CD1c-positive myeloid dendritic cell (primary cell): ENCODE measurements around the gene SUGP2.
"Not testable (repeated sequence)": the region's sequence is repeated elsewhere in the genome, so short reads cannot be mapped to it uniquely, and the experiment has no call there.

Source experiments
- DNase-seq: peaks from one replicate; pipeline ENCODE4 v3.0.0-alpha.2; 2016; ENCODE audit errors: extremely low spot score

SUGP2 gene

DNA sequence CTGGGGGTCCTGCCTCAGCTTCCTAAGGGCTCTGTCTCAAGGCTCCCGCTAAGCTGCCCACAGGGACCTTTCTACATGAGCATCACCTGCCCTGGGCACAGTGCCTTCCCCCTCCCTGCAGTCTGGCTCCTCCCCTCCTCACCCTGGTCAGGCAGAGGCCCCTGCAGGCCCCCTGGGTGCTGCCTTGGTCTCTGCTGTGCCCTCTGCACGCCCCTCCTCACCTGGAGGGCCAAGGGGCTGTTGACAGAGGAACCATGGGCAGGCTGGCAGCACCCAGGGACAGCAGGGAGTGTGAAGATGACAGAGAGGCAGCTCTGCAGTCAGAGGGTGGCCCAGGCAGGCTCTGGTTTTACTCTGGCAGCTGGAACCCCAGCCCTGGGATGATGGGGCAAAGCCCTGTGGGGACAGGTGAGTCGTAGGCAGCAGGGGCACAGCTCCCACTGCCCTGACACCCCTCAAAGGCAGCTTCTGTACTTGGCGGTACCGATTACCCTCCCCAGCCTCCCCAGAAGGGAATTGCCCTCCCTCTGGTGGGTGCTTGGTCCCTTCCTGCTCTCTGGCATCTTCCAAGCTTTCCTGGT is 43.1 kb downstream of the SUGP2 start:
- no peak for DNase-seq

DNA sequence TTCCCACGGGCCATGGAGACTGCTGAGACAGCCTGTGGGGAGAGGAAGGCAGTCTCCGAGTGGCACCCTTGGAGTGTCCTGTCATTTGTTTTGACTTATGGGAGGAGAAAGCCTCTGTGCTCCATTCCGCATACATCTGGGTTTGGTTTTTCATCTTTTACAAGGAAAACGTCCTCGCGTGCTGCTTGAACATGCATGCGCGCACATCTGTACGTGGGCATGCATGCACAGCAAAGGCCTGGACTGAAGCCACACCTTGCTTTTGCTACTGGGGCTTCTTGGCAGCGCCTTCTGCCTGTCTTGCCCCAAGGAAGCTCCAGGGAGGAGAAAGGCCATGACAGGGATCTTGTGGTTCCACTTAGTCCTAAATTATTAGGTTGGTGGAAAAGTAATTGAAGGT is 44.0 kb downstream of the SUGP2 start:
- no peak for DNase-seq

DNA sequence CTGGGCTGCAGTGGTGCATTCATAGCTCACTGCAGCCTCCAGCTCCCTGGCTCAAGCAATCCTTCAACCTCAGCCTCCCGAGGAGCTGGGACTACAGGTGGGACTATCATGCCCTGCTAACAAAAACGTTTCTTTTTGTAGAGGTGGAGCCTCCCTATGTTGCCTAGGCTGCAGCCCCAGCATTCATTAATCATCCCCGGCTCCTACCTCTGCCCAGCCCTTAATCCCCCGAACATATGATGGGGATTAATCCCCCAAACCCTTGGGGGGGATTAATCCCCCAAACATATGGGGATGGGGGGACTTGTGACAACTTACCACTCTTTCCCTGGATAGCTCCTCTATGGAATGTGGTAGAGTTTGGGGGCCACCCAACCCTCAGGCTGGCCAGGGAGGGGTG is 45.9 kb downstream of the SUGP2 start:
- DNase-seq = no peak

DNA sequence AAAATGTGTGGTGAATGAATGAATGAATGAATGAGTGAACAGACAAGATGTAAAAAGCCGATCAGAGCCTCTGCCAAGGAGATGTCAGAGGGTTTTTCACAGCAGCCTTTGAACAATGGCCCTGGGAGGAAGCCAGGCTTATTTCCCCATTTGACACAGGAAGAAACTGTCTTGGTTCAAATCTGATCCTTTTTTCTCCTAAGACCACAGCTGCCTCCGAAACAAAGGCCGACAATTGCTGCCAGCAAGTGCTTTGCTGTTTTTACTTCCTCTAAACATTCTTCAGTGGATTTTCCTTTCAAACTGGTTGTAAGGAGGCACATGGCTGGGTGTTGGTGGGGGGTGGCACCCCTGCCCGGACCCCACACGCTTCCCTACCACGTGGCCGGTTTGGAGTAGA is 48.1 kb downstream of the SUGP2 start:
- peak; percentile 75 for DNase-seq

DNA sequence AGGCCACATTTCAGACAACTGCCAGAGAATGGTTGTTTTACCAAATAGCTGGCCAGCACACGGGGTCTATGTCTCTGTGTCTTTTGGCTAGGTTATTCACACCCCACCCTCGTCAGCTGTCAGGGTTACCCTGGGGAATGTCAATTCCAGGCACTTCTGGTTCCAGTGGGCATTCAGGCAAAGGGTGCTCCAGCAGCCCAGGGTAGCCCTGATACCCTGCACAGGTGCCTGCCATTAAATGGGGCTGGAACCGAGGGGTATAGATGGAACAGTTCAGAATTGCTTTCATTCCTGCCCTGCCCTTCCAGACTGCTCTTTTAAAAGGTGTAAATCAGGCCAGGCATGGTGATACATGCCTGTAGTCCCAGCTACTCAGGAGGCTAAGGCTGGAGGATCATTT is 49.1 kb downstream of the SUGP2 start:
- DNase-seq = no peak

DNA sequence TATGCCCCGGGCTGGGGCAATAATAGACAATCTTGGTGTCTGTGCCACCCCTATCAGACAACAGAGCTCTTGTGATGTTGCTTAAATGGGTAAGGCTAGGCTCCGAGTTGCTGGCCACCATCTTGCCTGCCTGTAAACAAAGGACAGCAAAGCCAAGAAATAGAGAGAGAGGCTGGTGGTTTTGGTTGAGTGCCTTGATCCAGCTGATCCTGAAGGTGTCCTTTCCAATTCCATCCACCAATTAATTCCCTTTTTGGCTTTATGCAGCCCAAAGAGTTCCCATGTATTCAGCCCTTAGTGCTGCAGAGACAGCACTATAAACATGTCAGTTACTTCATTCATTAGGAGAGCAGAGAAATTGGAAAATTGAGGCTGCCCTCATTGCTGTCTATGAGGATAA is 50.6 kb downstream of the SUGP2 start:
- DNase-seq = no peak

DNA sequence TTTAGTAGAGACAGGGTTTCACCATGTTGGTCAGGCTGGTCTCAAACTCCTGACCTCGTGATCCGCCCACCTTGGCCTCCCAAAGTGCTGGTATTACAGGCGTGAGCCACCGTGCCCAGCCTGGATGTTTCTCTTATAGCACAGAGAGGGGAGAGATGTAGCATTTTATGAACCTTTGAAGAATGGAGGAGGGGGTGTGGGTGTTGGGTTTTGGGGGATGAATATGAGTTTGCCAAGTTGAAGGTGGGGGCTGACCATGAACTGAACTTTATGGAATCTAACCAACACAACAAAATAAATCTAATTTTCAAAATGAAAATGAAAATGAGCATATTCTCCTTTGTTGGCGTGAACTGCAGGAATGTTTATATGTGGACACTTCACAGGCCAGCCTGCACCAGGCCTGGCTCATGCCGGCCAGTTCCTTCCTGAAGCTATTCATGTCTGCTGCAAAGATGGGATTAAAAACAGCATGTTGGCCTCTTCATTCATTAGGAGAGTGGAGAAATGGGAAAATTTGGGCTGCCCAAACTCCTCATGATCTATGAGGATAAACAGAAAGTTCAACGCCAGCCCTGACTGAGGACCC is 52.8 kb downstream of the SUGP2 start:
- DNase-seq = no peak

DNA sequence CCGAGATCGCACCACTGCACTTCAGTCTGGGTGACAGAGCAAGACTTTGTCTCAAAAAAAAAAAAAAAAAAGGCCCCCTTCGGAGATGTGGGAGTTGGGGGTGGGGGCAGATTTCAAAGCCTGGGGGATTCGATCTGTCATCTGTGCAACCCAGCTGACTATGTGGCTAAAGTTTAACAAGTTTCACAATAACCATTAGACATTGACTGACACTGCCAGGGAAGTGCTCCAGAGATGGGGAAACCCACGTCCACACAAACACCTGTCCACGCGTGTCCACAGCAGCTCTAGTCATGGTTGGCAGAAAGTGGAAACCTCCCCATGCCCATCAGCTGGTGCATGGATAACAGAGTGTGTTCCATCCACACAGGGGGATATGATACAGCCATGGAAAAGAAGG is 54.7 kb downstream of the SUGP2 start:
- no peak for DNase-seq

DNA sequence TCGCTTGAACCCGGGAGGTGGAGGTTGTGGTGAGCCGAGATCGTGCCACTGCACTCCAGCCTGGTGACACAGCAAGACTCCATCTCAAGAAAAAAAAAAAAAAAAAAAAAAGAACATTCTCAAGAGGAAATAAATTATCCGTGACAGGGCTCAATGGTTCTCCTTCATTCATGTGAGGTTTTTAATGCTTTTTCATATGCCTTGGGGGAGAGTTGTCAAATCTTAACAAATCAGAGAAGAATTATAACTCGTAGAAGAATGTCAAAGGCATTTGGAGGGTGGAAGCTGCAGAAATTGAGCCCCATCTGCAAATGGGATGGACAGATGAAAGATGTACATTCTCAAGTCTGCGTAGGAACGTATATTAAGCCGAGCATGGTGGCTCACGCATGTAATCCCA is 57.4 kb downstream of the SUGP2 start:
- no peak for DNase-seq

DNA sequence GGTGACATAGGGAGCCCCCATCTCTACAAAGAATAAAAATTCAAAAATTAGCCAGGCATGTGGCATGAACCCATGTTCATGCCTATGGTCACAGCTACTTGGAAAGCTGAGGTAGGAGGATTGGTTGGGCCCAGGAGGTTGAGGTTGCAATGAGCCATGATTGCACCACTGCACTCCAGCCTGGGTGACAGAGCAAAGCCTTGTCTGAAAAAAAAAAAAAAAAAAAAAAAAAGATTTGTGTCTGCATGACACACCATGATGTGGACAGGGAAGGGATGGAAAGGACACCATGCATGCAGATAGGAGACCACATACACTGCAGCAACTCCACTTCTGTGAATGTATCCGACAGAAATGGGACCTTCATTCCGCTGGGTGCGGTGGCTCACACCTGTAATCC is 58.3 kb downstream of the SUGP2 start:
- no peak for DNase-seq

DNA sequence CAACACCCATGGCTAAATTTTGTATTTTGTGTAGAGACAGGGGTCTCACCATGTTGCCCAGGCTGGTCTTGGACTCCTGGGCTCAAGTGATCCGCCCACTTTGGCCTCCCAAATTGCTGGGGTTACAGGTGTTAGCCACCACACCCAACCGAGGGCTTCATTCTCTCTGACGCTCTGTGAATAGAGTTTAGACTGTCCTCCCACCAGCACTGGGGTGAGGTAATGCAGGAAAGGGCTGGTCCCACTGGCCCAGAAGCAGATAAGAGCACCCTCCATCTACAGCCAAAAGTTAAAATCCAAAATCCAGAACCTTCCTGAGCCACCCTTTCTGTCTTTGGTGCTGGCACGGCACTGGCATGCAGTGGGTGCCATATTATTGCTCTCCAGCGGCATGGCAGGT is 60.5 kb downstream of the SUGP2 start:
- DNase-seq = no peak

DNA sequence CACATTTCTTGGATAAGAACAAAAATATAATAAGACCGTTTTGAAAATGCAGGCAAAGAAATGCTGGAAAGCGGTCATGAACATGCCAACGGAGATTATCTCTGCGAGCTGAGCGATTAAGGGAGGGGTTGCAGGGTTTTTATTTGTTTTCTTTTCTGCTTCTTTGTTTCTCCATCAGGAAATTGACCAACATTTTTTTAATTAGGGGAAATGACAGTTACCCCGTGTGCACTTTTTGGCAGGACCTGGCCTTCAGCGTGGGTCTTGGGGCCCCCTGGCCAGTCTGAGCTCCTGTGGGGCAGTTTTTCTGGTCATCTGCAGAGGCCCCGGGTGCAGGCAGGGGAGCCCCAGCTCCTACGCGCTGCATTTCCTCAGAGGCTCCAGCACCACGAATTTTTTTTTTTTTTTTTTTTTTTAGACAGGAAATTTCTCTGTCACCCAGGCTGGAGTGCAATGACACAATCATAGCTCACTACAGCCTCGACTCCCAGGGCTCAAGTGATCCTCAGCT is 61.0 kb downstream of the SUGP2 start:
- DNase-seq = peak; percentile 62

DNA sequence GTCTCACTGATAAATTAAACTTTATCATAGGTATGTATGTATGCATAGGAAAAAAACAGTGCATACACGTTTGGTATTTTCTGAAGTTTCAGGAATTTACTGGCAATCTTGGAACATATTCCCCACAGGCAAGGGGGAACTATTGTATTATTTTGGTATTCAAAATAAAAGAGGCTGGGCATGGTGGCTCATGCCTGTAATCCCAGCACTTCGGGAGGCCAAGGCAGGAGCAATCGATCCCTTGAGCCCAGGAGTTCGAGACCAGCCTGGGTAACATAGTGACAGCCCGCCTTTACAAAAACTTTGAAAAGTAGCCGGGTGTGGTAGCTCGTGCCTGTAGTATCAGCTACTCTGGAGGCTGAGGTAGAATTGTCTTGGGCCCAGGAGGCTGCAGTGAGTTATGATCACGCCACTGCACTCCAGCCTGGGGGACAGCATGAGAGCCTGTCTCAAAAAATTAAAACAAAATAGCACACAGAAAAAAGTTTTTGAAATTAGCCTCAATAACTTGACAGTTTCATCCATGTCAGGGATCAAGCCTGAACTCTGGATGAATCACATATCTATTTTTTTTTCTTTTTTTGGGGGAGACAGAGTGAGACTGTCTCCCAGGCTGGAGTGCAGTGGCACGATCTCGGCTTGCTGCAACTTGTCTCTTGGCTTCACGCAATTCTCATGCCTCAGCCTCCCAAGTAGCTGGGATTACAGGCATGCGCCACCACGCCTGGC is 63.2 kb downstream of the SUGP2 start:
- DNase-seq = no peak

DNA sequence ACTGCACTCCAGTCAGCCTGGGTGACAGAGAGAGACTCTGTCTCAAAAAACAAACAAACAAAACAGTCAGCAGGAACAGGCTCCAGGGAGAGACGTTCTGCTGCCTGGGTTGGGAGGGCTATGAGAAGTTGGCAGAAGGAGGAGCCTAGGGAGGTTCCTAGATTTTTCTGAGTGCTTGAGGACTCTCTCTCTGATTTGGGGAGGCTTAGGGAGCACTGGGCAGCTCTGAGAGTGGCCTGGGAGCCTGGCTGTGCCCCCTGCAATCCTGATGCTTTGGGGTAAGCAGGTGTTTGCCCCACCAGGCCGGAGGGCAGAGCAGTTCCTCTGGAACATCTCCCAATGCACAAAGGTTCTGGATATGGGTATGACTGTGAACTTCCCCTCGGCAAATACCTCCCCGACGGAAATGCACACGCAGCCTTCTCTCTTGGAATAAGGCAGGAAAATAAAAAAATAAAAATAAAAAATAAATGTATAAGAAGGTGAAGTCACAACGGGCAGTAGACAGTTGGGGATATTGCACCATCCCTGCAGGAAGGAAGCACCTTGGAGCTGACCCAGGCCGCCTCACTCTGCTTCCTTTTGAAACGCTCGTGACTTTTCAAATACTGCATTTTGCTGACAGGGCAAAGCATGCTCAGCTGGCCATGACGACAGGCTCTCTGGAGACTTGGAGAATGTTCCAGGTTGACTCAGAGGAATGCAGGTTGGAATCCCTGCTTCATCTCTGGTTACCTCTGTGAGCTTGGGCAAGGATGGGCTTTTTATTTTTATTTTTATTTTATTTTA is 65.8 kb downstream of the SUGP2 start:
- peak; percentile 86 for DNase-seq

DNA sequence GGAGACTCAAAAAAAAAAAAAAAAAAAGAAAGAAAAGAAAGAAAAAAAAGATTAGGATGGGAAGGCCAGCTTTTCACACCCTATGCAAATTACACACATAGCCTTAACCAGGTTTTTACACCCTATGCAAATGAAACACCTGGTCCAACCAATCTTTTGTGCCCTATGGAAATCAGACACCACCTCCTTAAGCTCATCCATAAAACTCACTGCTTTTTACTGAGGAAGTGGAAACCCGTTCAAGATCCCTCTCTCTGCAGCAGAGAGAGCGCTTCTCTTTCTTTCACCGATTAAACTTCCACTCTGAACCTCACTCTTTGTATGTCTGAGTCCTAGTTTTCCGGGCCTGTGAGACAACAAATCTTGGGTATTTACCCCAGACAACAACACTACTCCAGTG is 67.0 kb downstream of the SUGP2 start:
- DNase-seq = peak; percentile 30

DNA sequence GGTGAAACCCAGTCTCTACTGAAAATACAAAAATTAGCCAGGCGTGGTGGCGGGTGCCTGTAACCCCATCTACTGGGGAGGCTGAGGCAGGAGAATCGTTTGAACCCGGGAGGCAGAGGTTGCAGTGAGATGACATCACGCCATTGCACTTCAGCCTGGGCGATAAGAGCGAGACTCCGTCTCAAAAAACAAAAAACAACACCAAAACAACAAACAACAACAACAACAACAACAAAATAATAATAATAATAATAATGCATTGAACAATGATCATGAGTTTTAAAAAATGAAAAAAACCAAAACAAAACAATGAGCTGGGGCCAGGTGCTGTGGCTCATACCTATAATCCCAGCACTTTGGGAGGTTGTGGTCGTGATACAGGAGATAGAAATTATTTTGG is 69.2 kb downstream of the SUGP2 start:
- DNase-seq = no peak

DNA sequence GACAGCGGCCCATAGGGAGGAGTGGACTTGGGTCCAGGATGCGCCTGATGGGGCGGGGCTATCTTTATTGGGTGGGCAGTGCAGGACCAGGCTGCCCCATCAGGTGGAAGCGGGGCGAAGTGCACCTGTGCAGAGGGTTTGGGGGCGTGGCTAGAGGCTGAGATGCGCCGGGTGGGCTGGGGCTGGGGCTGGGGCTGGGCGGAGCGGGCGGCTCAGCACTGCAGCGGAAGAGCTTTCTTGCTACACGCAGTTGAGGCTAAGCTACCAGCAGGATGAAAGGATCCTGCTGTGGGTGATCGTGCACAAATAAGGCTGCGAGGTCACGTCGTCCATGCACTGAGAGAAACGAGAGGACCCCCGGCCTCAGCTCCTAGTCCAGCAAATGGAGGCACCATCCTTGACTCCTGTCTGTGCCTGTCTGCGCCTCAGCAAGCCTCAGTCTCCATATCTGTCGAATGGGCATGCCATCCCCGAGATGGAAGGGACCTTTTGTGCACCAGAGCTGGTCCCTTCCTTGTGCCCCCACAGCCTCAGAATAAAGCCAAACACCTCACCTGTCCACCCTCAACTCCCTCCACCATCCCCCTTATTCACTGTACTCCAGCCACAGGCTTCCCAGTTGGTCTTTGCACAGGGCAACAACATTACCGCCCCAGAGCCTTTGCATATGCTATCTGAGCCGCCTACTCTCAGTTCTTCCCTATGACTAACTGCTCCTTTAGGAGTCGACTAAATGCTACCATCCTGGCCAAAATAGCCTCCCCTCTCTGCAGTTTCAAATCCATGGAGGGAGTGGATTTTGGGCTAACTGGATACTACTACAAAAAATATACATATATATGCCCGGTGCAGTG is 71.3 kb downstream of the SUGP2 start:
- DNase-seq = no peak

DNA sequence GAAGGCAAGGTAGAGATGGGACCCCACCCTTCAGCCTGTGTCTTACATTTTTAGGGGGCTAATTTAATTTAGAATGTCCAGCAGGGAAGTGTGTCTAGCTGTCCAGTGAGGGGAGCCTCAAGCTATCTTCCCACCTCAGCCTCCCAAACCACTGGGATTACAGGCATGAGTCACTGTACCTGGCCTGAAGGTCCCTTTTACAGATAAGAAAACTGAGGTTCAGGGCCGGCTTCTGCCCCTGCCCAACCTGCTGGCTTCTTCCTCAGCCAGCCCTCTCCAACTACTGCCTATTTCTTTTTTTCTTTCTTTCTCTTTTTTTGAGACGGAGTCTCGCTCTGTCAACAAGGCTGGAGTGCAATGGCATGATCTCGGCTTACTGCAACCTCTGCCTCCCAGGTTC is 72.9 kb downstream of the SUGP2 start:
- no peak for DNase-seq

DNA sequence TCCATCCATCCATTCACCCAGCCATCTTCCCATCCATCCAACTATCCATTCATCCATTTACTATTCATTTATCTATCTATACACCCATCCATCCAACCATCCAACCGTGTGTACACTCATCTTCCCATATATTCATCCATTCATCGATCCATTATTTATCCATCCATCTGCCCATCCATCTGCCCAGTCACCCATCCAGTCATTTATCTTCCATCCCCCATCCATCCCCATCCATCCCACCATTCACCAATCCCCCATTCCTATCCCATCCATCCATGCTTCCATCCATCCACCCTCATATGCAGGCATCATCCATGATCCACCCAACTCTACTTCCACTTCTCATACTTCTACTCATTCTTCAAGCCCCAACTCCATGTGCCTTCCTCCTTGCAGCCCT is 78.3 kb downstream of the SUGP2 start:
- DNase-seq = no peak

DNA sequence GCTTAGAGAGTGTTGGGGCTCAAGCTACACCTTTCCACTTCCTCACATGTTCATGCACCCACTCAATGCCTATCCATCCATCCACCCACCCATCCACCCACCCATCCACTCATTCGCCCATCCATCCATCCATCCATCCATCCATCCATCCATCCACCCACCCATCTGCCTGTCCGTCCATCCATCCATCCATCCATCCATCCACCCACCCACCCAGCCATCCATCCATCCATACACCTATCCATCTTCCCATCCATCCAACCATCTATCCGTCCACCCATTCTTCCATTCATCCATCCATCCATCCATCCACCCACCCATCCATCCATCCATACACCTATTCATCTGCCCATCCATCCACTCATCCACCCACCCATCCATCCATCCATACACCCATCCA is 79.2 kb downstream of the SUGP2 start:
- DNase-seq = no peak

DNA sequence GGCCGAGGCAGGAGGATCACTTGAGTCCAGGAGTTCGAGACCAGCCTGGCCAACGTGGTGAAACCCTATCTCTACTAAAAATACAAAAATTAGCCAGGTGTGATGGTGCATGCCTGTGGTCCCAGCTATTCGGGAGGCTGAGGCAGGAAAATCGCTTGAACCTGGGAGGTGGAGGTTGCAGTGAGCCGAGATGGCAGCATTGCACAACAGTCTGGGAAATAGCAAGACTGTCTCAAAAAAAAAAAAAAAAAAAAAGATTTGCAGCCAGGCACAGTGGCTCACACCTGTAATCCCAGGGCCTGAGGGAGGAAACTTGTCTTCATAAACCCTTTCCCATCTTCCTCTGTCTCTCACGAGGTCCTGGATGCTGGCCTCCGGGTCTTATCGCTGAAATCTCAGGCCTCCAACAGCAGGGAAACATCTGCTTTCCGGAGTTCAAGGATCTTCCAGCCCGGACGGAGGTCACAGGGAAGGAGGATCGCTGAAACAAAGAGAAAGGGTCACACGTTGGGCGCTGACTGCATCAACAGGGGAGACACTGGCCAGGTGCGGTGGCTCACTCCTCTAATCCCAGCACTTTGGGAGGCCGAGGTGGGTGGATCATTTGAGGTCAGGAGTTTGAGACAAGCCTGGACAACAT is 80.8 kb downstream of the SUGP2 start:
- not testable (repeated sequence) for DNase-seq
